Measurements from ENCODE around the gene CTDSPL. TPM values are rescaled to one million over a fixed set of nuclear protein-coding genes. Genes with fewer than 3 reads are reported as not detected.

The CTDSPL gene
- total RNA-seq, 1 experiment from 2014 or later = not detected

GRCh38 chr3:38017445-38018295, 156.0 kb downstream of the CTDSPL start:
- H3K27me3 ChIP-seq (ENCODE audit: low read length) = no peaks in the 10 kb centered on the region
- H3K9ac ChIP-seq (ENCODE audit: low read length) = no peak overlapping the region
- H3K9me3 ChIP-seq (ENCODE audit: low read length) = no peaks in the 10 kb centered on the region
- no peaks in the 10 kb centered on the region for H3K79me2 ChIP-seq (ENCODE audit: low read length)
- H3K27ac ChIP-seq (ENCODE audit: low read length) = no peak overlapping the region
- no peaks in the 10 kb centered on the region for H3K9me2 ChIP-seq (replicated peaks; ENCODE audit: insufficient read depth, low read length)
- H3K4me1 ChIP-seq (ENCODE audit: low read length) = no peaks in the 10 kb centered on the region
- DNase-seq = no peak
- H3K4me3 ChIP-seq (ENCODE audit: low read length) = no peak overlapping the region
- H3K4me2 ChIP-seq (ENCODE audit: low read depth, low read length, poor library complexity, severe bottlenecking) = no peak overlapping the region
- no peaks in the 10 kb centered on the region for H3K36me3 ChIP-seq (ENCODE audit: insufficient read depth, low read length)
- no peaks in the 10 kb centered on the region for H4K20me1 ChIP-seq (ENCODE audit: insufficient read depth, low read depth, low read length)
- H2AFZ ChIP-seq (ENCODE audit: low read length) = no peak overlapping the region

GRCh38 chr3:38018296-38019266, 156.9 kb downstream of the CTDSPL start:
- no peak overlapping the region for H3K9ac ChIP-seq (ENCODE audit: low read length)
- DNase-seq = no peak
- no peaks in the 10 kb centered on the region for H3K27me3 ChIP-seq (ENCODE audit: low read length)
- no peak overlapping the region for H2AFZ ChIP-seq (ENCODE audit: low read length)
- H4K20me1 ChIP-seq (ENCODE audit: insufficient read depth, low read depth, low read length) = no peaks in the 10 kb centered on the region
- no peak overlapping the region for H3K4me3 ChIP-seq (ENCODE audit: low read length)
- H3K9me3 ChIP-seq (ENCODE audit: low read length) = no peaks in the 10 kb centered on the region
- H3K79me2 ChIP-seq (ENCODE audit: low read length) = no peaks in the 10 kb centered on the region
- H3K27ac ChIP-seq (ENCODE audit: low read length) = no peak overlapping the region
- no peak overlapping the region for H3K4me2 ChIP-seq (ENCODE audit: low read depth, low read length, poor library complexity, severe bottlenecking)
- H3K9me2 ChIP-seq (replicated peaks; ENCODE audit: insufficient read depth, low read length) = no peaks in the 10 kb centered on the region
- no peaks in the 10 kb centered on the region for H3K4me1 ChIP-seq (ENCODE audit: low read length)
- H3K36me3 ChIP-seq (ENCODE audit: insufficient read depth, low read length) = no peaks in the 10 kb centered on the region

- H4K20me1 ChIP-seq (ENCODE audit: insufficient read depth, low read depth, low read length) = no peaks in the 10 kb centered on the region
- H3K36me3 ChIP-seq (ENCODE audit: insufficient read depth, low read length) = no peaks in the 10 kb centered on the region
- no peak overlapping the region for H3K4me3 ChIP-seq (ENCODE audit: low read length)
- no peaks in the 10 kb centered on the region for H3K9me3 ChIP-seq (ENCODE audit: low read length)
- peaks cover 12% of the 10 kb centered on the region for H3K4me1 ChIP-seq (ENCODE audit: low read length)
- no peak overlapping the region for H3K4me2 ChIP-seq (ENCODE audit: low read depth, low read length, poor library complexity, severe bottlenecking)
- no peak for DNase-seq
- H3K9me2 ChIP-seq (replicated peaks; ENCODE audit: insufficient read depth, low read length) = no peaks in the 10 kb centered on the region
- no peaks in the 10 kb centered on the region for H3K27me3 ChIP-seq (ENCODE audit: low read length)
- no peak overlapping the region for H2AFZ ChIP-seq (ENCODE audit: low read length)
- no peak overlapping the region for H3K27ac ChIP-seq (ENCODE audit: low read length)
- no peaks in the 10 kb centered on the region for H3K79me2 ChIP-seq (ENCODE audit: low read length)
- H3K9ac ChIP-seq (ENCODE audit: low read length) = no peak overlapping the region
Observed at GRCh38 chr3:38019658-38020341, 158.1 kb downstream of the CTDSPL start.

- Histone ChIP-seq H3K9me3 (ENCODE audit: low read length) (no peaks in the 10 kb centered on the region), H3K79me2 (ENCODE audit: low read length) (no peaks in the 10 kb centered on the region), H3K9me2 (replicated peaks; ENCODE audit: insufficient read depth, low read length) (no peaks in the 10 kb centered on the region), H3K36me3 (ENCODE audit: insufficient read depth, low read length) (no peaks in the 10 kb centered on the region), H3K4me3 (ENCODE audit: low read length) (no peak overlapping the region), H2AFZ (ENCODE audit: low read length) (no peak overlapping the region), H3K4me1 (ENCODE audit: low read length) (peaks cover 14% of the 10 kb centered on the region), H3K27me3 (ENCODE audit: low read length) (no peaks in the 10 kb centered on the region), H3K4me2 (ENCODE audit: low read depth, low read length, poor library complexity, severe bottlenecking) (no peak overlapping the region), H3K27ac (ENCODE audit: low read length) (no peak overlapping the region), H3K9ac (ENCODE audit: low read length) (no peak overlapping the region), H4K20me1 (ENCODE audit: insufficient read depth, low read depth, low read length) (no peaks in the 10 kb centered on the region)
- no peak for DNase-seq
Observed at GRCh38 chr3:38020342-38020726, 158.7 kb downstream of the CTDSPL start.

- Histone ChIP-seq H3K27me3 (ENCODE audit: low read length) (no peaks in the 10 kb centered on the region), H3K9me2 (replicated peaks; ENCODE audit: insufficient read depth, low read length) (no peaks in the 10 kb centered on the region), H3K36me3 (ENCODE audit: insufficient read depth, low read length) (no peaks in the 10 kb centered on the region), H3K79me2 (ENCODE audit: low read length) (no peaks in the 10 kb centered on the region), H3K27ac (ENCODE audit: low read length) (no peak overlapping the region), H3K4me2 (ENCODE audit: low read depth, low read length, poor library complexity, severe bottlenecking) (no peak overlapping the region), H4K20me1 (ENCODE audit: insufficient read depth, low read depth, low read length) (no peaks in the 10 kb centered on the region), H3K4me3 (ENCODE audit: low read length) (no peak overlapping the region), H3K4me1 (ENCODE audit: low read length) (peaks cover 21% of the 10 kb centered on the region), H2AFZ (ENCODE audit: low read length) (no peak overlapping the region), H3K9me3 (ENCODE audit: low read length) (no peaks in the 10 kb centered on the region), H3K9ac (ENCODE audit: low read length) (no peak overlapping the region)
- DNase-seq = no peak
Observed at GRCh38 chr3:38021196-38021595, 159.5 kb downstream of the CTDSPL start.

- Histone ChIP-seq H3K27ac (ENCODE audit: low read length) (no peak overlapping the region), H3K36me3 (ENCODE audit: insufficient read depth, low read length) (no peaks in the 10 kb centered on the region), H3K9ac (ENCODE audit: low read length) (no peak overlapping the region), H3K79me2 (ENCODE audit: low read length) (no peaks in the 10 kb centered on the region), H2AFZ (ENCODE audit: low read length) (no peak overlapping the region), H3K9me2 (replicated peaks; ENCODE audit: insufficient read depth, low read length) (no peaks in the 10 kb centered on the region), H3K9me3 (ENCODE audit: low read length) (no peaks in the 10 kb centered on the region), H4K20me1 (ENCODE audit: insufficient read depth, low read depth, low read length) (no peaks in the 10 kb centered on the region), H3K4me3 (ENCODE audit: low read length) (no peak overlapping the region), H3K4me1 (ENCODE audit: low read length) (peaks cover 21% of the 10 kb centered on the region), H3K4me2 (ENCODE audit: low read depth, low read length, poor library complexity, severe bottlenecking) (no peak overlapping the region), H3K27me3 (ENCODE audit: low read length) (no peaks in the 10 kb centered on the region)
- DNase-seq = no peak
Observed at GRCh38 chr3:38022301-38022700, 160.6 kb downstream of the CTDSPL start.

GRCh38 chr3:38022896-38023709, 161.4 kb downstream of the CTDSPL start:
- Histone ChIP-seq H3K79me2 (ENCODE audit: low read length) (no peaks in the 10 kb centered on the region), H2AFZ (ENCODE audit: low read length) (no peak overlapping the region), H3K27me3 (ENCODE audit: low read length) (no peaks in the 10 kb centered on the region), H4K20me1 (ENCODE audit: insufficient read depth, low read depth, low read length) (no peaks in the 10 kb centered on the region), H3K9me2 (replicated peaks; ENCODE audit: insufficient read depth, low read length) (no peaks in the 10 kb centered on the region), H3K36me3 (ENCODE audit: insufficient read depth, low read length) (no peaks in the 10 kb centered on the region), H3K4me3 (ENCODE audit: low read length) (no peak overlapping the region), H3K27ac (ENCODE audit: low read length) (no peak overlapping the region), H3K9me3 (ENCODE audit: low read length) (no peaks in the 10 kb centered on the region), H3K9ac (ENCODE audit: low read length) (no peak overlapping the region), H3K4me2 (ENCODE audit: low read depth, low read length, poor library complexity, severe bottlenecking) (no peak overlapping the region), H3K4me1 (ENCODE audit: low read length) (peaks cover 21% of the 10 kb centered on the region)
- no peak for DNase-seq

All from Karpas-422 (cell line).